ENCODE results near the gene MIB1. TPM values are rescaled to one million over a fixed set of nuclear protein-coding genes. Genes with fewer than 3 reads are reported as not detected.

Gene MIB1
- total RNA-seq, 2 donors from 2014 or later, result 13.8 to 18.7 TPM

- H3K4me1 ChIP-seq, result peaks cover 26% of the 10 kb centered on the region
- H3K4me3 ChIP-seq, result no peak overlapping the region
- H3K27me3 ChIP-seq, result no peaks in the 10 kb centered on the region
- H3K36me3 ChIP-seq (replicated peaks in 1 of 2; ENCODE audit: insufficient read depth in 1 of 2, low read depth in 2 of 2), result no peaks in the 10 kb centered on the region
- H3K27ac ChIP-seq, result no peak overlapping the region
- TF ChIP-seq POLR2A (IDR thresholded peaks at IDR 0.05), result no peak
- no peak for TF ChIP-seq CTCF (IDR thresholded peaks at IDR 0.05)
- intact Hi-C loops (cut with DNase I), result no loop called here
- H3K9me3 ChIP-seq, result no peaks in the 10 kb centered on the region
- DNase-seq (no peak), ATAC-seq (no peak)
- WGBS, 2 donors, result 58 to 60% methylated on average over 5 of the region's 5 CpGs
Observed at GRCh38 chr18:21742315-21742687, 1.7 kb downstream of the MIB1 start.

DNA sequence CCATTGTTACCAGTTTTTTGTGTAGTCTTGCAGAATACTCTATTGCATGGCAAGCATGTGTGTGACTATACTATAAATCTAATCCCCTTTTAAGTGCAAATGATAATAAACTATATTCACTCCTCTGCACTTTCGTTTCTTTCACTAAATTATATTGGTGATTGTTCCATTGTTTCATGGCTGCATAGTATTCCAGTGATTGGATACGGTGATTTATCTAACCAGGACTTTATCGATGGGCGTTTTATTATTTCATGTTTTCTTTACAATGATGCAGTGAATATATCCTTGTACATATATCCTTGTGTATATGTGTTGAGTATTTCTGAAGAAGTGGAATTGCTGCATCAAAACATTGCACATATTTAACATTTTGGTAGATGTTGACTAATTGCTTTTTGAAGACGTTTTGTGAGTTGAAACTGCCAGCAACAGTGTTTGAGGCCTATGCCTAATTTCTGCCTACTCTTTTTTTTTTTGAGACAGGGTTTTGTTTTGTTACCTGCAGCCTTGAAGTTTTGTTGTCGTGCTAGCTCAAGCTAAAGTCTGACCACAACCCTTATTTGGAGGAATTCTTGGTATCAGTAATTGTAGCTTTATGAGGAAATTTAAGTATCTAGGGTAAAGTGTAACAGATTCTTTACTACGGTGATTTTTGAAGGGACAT is 2.7 kb downstream of the MIB1 start:
- DNase-seq, result no peak
- H3K36me3 ChIP-seq (replicated peaks in 1 of 2; ENCODE audit: insufficient read depth in 1 of 2, low read depth in 2 of 2), result no peaks in the 10 kb centered on the region
- no peak overlapping the region for H3K4me3 ChIP-seq
- no peak overlapping the region for H3K27ac ChIP-seq
- H3K9me3 ChIP-seq, result no peaks in the 10 kb centered on the region
- no peak for TF ChIP-seq CTCF (IDR thresholded peaks at IDR 0.05)
- intact Hi-C loops (cut with DNase I), result no loop called here
- no peaks in the 10 kb centered on the region for H3K27me3 ChIP-seq
- peaks cover 30% of the 10 kb centered on the region for H3K4me1 ChIP-seq
- no peak for ATAC-seq
- 68 to 78% methylated on average over 7 of the region's 7 CpGs for WGBS, 2 donors

GRCh38 chr18:21745231-21745630 is 4.6 kb downstream of the MIB1 start:
- Histone ChIP-seq H3K9me3 (no peaks in the 10 kb centered on the region), H3K4me3 (no peak overlapping the region), H3K27me3 (no peaks in the 10 kb centered on the region), H3K36me3 (replicated peaks in 1 of 2; ENCODE audit: insufficient read depth in 1 of 2, low read depth in 2 of 2) (no peaks in the 10 kb centered on the region), H3K4me1 (peaks cover 24% of the 10 kb centered on the region), H3K27ac (no peak overlapping the region)
- ATAC-seq (no peak), DNase-seq (no peak)
- intact Hi-C loops (cut with DNase I), result no loop called here
- 95% methylated on average over 5 of the region's 5 CpGs for WGBS, 2 donors
- no peak for TF ChIP-seq CTCF (IDR thresholded peaks at IDR 0.05)
- TF ChIP-seq POLR2A (IDR thresholded peaks at IDR 0.05), result no peak

DNA sequence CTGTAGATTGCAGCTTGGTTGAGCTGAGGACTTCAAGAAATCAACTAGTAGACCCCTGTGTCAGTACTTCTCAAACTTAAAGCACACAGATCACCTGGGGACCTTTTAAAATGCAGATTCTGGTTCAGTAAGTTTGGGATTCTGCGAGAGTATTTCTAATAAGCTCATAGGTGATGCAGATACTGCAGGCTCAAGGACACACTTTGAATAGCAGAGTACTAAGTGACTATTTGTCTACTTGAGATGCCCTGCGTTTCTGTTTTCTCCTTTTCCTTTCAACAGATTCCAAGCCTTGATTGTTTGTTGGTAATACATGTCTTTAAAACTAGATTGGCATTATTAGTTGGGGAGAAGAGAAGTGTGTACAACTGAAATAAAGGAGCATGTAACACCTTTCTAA is 6.7 kb downstream of the MIB1 start:
- Histone ChIP-seq H3K36me3 (replicated peaks in 1 of 2; ENCODE audit: insufficient read depth in 1 of 2, low read depth in 2 of 2) (no peaks in the 10 kb centered on the region), H3K4me3 (no peak overlapping the region), H3K9me3 (no peaks in the 10 kb centered on the region), H3K27ac (no peak overlapping the region), H3K27me3 (no peaks in the 10 kb centered on the region), H3K4me1 (peaks cover 24% of the 10 kb centered on the region)
- ATAC-seq (no peak), DNase-seq (no peak)
- WGBS, 2 donors, result 9 to 25% methylated on average over 2 of the region's 2 CpGs
- no peak for TF ChIP-seq POLR2A (IDR thresholded peaks at IDR 0.05)
- no peak for TF ChIP-seq CTCF (IDR thresholded peaks at IDR 0.05)
- intact Hi-C loops (cut with DNase I), result no loop called here

Measured in body of pancreas (tissue), 4 donors.